OCI-LY1 (cell line): Measurements from ENCODE around the gene FNDC5.

Experiments used
- H2AFZ ChIP-seq: fragments of 200-600 bp; sonication (generic), shearing (Covaris generic); 2 replicates; pipeline ENCODE4 v1.6.0; 2014; ENCODE audit warnings: antibody characterized with exemption, mild to moderate bottlenecking, low read length
- H3F3A ChIP-seq: fragments of 200-600 bp; sonication (generic), shearing (Covaris generic); 2 replicates; pipeline ENCODE4 v1.6.0; 2014; ENCODE audit warnings: mild to moderate bottlenecking, antibody characterized with exemption, low read length, moderate library complexity; ENCODE audit not compliant: insufficient read depth
- H3K27ac ChIP-seq: fragments of 200-600 bp; sonication (generic); 2 replicates; pipeline ENCODE4 v1.5.1; 2014; ENCODE audit warnings: low read length, mixed run types, mild to moderate bottlenecking, low read depth; ENCODE audit not compliant: poor library complexity, severe bottlenecking
- H3K27me3 ChIP-seq: fragments of 200-600 bp; sonication (generic); 2 replicates; pipeline ENCODE4 v1.6.0; 2014; ENCODE audit warnings: antibody characterized with exemption, mild to moderate bottlenecking, low read length, moderate library complexity; ENCODE audit not compliant: insufficient read depth
- H3K36me3 ChIP-seq: fragments of 200-600 bp; sonication (generic); 2 replicates; pipeline ENCODE4 v1.6.1; 2014; ENCODE audit warnings: mild to moderate bottlenecking, antibody characterized with exemption, low read length, moderate library complexity, mixed read lengths; ENCODE audit not compliant: insufficient read depth
- H3K4me1 ChIP-seq: fragments of 200-600 bp; sonication (generic); 2 replicates; pipeline ENCODE4 v1.5.1; 2014; ENCODE audit warnings: mild to moderate bottlenecking, low read length, moderate library complexity; ENCODE audit not compliant: insufficient read depth, severe bottlenecking
- H3K4me2 ChIP-seq: fragments of 200-600 bp; sonication (generic), shearing (Covaris generic); 2 replicates; pipeline ENCODE4 v1.6.1; 2014; ENCODE audit warnings: low read length
- H3K4me3 ChIP-seq: fragments of 200-600 bp; sonication (generic); 2 replicates; pipeline ENCODE4 v1.5.1; 2014; ENCODE audit warnings: low read length, low read depth, mild to moderate bottlenecking, mixed read lengths; ENCODE audit not compliant: poor library complexity, severe bottlenecking
- H3K79me2 ChIP-seq: fragments of 200-600 bp; shearing (Covaris generic); 2 replicates; pipeline ENCODE4 v1.6.1; 2016; ENCODE audit warnings: mixed run types, low read length, mixed read lengths; ENCODE audit not compliant: insufficient read depth
- H3K9ac ChIP-seq: fragments of 200-600 bp; sonication (generic), shearing (Covaris generic); 2 replicates; pipeline ENCODE4 v1.6.1; 2014; ENCODE audit warnings: mild to moderate bottlenecking, low read length, mixed read lengths
- H3K9me2 ChIP-seq: fragments of 200-600 bp; sonication (generic), shearing (Covaris generic); 2 replicates; pipeline ENCODE4 v1.6.1; 2014; ENCODE audit warnings: low read depth, mild to moderate bottlenecking, low read length, mixed read lengths
- H3K9me3 ChIP-seq: fragments of 200-600 bp; shearing (Covaris generic); 2 replicates; pipeline ENCODE4 v1.6.1; 2014; ENCODE audit warnings: low read length, mixed read lengths
- H4K20me1 ChIP-seq: fragments of 200-600 bp; sonication (generic), shearing (Covaris generic); 2 replicates; pipeline ENCODE4 v1.6.0; 2016; ENCODE audit warnings: mild to moderate bottlenecking, low read length; ENCODE audit not compliant: insufficient read depth
- EZH2 ChIP-seq: fragments of 200-600 bp; sonication (generic), shearing (Covaris generic); IDR thresholded peaks from 2 replicates; pipeline ENCODE4 v1.8.0; 2017; ENCODE audit warnings: borderline replicate concordance, mixed run types, mild to moderate bottlenecking, antibody characterized with exemption, low read length, moderate library complexity, mixed read lengths
- TF ChIP-seq, protein P1 (sequence below): fragments of 200-600 bp; sonication (generic), shearing (Covaris generic); IDR thresholded peaks from 2 replicates; pipeline ENCODE4 v1.5.1; 2017; ENCODE audit warnings: mild to moderate bottlenecking, antibody characterized with exemption, low read length, moderate library complexity, mixed read lengths

Gene FNDC5

DNA sequence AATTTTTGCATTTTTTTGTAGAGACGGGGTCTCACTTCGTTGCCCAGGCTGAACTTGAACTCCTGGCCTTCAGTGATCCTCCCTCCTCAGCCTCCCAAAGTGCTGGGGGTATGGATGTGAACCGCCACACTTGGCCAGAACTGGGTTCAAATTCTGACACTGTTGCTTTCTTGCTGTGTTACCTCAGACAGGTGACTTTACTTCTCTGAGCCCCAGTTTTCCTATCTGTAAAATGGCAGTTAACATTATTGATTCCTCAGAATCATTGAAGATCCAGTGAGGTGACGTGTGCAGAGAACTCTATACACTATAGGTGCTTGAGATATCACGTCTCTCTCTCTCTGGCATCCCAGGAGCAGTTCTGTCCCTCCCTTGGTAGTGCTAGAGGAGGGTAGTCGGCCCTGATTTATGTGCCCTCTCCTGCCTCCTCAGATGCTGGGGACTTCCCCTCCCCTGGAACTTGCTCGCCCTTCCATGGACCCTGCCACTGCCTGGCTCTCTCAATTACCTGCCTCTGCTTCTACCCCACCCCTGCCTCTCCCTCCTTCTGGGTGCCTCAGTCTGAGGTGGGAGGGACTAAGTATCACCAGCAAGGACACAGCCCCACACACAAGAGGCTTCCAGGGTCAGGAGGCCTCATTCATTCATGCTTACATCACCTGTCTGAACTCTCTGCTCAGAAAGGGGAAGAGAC is 12.8 kb upstream of the FNDC5 start:
- no peaks in the 10 kb centered on the region for H3F3A ChIP-seq
- no peak overlapping the region for H2AFZ ChIP-seq
- H3K27ac ChIP-seq = no peak overlapping the region
- H3K9me2 ChIP-seq = no peaks in the 10 kb centered on the region
- TF ChIP-seq, protein P1, sequence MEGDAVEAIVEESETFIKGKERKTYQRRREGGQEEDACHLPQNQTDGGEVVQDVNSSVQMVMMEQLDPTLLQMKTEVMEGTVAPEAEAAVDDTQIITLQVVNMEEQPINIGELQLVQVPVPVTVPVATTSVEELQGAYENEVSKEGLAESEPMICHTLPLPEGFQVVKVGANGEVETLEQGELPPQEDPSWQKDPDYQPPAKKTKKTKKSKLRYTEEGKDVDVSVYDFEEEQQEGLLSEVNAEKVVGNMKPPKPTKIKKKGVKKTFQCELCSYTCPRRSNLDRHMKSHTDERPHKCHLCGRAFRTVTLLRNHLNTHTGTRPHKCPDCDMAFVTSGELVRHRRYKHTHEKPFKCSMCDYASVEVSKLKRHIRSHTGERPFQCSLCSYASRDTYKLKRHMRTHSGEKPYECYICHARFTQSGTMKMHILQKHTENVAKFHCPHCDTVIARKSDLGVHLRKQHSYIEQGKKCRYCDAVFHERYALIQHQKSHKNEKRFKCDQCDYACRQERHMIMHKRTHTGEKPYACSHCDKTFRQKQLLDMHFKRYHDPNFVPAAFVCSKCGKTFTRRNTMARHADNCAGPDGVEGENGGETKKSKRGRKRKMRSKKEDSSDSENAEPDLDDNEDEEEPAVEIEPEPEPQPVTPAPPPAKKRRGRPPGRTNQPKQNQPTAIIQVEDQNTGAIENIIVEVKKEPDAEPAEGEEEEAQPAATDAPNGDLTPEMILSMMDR = no peak
- TF ChIP-seq EZH2 = no peak
- H3K27me3 ChIP-seq = peaks cover 3% of the 10 kb centered on the region
- no peaks in the 10 kb centered on the region for H4K20me1 ChIP-seq
- no peaks in the 10 kb centered on the region for H3K36me3 ChIP-seq
- H3K79me2 ChIP-seq = no peaks in the 10 kb centered on the region
- no peaks in the 10 kb centered on the region for H3K4me1 ChIP-seq
- H3K9me3 ChIP-seq = no peaks in the 10 kb centered on the region
- H3K4me2 ChIP-seq = no peak overlapping the region
- H3K9ac ChIP-seq = no peak overlapping the region
- no peak overlapping the region for H3K4me3 ChIP-seq

DNA sequence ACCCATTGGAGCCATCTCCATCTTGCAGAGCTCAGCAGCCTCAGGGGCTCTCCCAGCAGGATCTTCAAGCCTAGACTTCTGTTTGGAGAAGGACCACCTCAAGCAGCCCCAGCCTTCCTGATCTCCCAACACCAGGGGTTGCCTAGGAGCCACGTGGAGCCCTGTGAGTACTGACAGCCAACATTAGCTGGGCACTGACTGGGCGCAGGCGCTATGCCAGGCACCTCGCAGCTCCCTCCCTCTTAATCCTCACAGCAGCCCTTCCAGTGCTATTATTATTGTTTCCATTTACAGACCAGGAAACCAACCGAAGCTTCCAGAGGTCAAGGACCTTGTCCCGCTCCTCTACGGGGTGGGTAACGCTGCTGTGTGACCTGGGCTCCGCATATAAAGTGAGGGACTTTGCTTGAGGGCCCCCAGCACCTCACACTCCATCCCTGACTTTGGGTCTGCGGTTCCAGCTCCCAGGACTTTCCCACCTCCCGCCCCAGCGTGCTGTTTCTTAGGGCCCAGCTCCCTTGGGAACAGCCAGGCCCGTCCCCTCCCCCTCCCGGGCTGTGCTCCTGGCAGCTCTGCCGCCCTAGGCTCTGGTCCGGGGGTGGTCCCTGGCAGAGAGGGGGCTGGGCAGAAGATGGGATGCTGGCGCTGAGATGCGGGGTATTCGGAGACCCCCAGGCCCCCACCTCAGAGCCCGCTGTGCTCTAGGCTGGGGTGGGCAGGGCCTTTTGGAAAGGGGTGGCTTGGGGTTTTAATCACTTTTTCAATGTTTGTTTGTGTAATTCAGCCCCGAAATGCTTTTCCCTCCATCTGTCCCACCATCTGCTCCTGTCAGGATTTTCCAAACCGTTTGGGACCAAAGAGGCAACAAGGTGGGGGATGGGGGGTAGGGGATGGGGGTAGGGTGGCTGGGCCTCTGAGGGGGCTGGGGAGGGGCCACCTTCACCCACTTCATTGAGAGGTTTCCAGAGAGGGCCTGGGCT is 11.4 kb upstream of the FNDC5 start:
- no peaks in the 10 kb centered on the region for H3F3A ChIP-seq
- no peak overlapping the region for H3K9ac ChIP-seq
- TF ChIP-seq EZH2 = no peak
- TF ChIP-seq, protein P1 = no peak

DNA sequence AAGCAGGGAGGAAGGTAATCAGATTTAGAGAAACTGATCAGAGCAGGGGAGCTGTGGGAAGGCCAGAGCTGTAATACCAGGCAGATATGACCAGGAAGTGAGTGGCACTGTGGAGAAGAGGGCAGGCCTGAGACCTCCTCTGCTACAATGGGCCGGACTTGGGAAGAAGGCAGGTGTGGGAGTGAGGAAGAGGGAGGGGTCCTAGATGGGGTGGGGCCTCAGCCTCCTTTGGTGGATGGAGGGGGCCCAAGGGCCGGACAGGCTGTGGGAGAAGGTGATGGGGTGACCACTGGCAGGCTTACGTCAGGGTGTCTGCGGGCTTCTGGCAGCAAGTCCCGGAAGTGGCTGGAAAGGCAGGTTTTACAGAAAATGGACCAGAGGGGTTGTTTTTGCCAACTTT is 10.6 kb upstream of the FNDC5 start:
- no peak overlapping the region for H3K4me3 ChIP-seq
- H3K9me3 ChIP-seq = no peaks in the 10 kb centered on the region
- H3K27ac ChIP-seq = no peak overlapping the region
- no peaks in the 10 kb centered on the region for H4K20me1 ChIP-seq
- H3K79me2 ChIP-seq = no peaks in the 10 kb centered on the region
- no peaks in the 10 kb centered on the region for H3K4me1 ChIP-seq
- H3K4me2 ChIP-seq = no peak overlapping the region
- TF ChIP-seq EZH2 = no peak
- TF ChIP-seq, protein P1 = no peak
- H3K9ac ChIP-seq = no peak overlapping the region
- H3K36me3 ChIP-seq = no peaks in the 10 kb centered on the region
- no peaks in the 10 kb centered on the region; the same call in 1 of the 2 replicates for H3K27me3 ChIP-seq
- H3F3A ChIP-seq = no peaks in the 10 kb centered on the region
- H3K9me2 ChIP-seq = no peaks in the 10 kb centered on the region
- no peak overlapping the region for H2AFZ ChIP-seq

More for the DNA sequence above, 11.4 kb upstream of the FNDC5 start:
- H3K27ac ChIP-seq = no peak overlapping the region
- no peaks in the 10 kb centered on the region; the same call in 1 of the 2 replicates for H3K27me3 ChIP-seq
- no peak overlapping the region for H3K4me2 ChIP-seq
- H3K9me2 ChIP-seq = no peaks in the 10 kb centered on the region
- no peaks in the 10 kb centered on the region for H3K79me2 ChIP-seq
- no peaks in the 10 kb centered on the region for H3K36me3 ChIP-seq
- no peaks in the 10 kb centered on the region for H3K9me3 ChIP-seq
- no peaks in the 10 kb centered on the region for H3K4me1 ChIP-seq
- H3K4me3 ChIP-seq = no peak overlapping the region
- H4K20me1 ChIP-seq = no peaks in the 10 kb centered on the region
- H2AFZ ChIP-seq = no peak overlapping the region
